GM21423 (cell line): Measurements from ENCODE around the gene ZNF280D.

ENCODE experiments used
- ATAC-seq: cut with Tn5 transposase; IDR thresholded peaks from one replicate; pipeline ENCODE4 v1.9.1; 2021; ENCODE audit warnings: mild to moderate bottlenecking, moderate library complexity; ENCODE audit not compliant: unreplicated experiment

ZNF280D gene

DNA sequence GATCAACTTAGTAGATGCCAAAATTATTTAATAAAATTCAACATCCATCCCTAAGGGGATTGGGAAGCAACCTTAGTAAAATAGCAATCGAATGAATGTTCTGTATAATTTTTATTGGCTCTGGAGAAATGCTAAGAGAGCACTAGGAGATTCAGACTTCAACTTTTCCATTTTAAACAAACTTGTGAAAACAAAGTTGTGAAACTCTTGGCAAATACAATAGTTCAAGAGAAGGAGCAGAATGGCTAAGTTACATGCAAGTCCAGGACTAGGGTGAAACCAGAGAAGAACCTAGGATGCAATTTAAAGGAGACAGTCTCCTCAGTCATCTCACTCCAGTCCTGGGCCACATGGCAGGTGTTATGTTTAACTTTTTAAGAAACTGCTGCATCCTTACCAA lies 16.7 kb upstream of the ZNF280D start:
- ATAC-seq: no peak

DNA sequence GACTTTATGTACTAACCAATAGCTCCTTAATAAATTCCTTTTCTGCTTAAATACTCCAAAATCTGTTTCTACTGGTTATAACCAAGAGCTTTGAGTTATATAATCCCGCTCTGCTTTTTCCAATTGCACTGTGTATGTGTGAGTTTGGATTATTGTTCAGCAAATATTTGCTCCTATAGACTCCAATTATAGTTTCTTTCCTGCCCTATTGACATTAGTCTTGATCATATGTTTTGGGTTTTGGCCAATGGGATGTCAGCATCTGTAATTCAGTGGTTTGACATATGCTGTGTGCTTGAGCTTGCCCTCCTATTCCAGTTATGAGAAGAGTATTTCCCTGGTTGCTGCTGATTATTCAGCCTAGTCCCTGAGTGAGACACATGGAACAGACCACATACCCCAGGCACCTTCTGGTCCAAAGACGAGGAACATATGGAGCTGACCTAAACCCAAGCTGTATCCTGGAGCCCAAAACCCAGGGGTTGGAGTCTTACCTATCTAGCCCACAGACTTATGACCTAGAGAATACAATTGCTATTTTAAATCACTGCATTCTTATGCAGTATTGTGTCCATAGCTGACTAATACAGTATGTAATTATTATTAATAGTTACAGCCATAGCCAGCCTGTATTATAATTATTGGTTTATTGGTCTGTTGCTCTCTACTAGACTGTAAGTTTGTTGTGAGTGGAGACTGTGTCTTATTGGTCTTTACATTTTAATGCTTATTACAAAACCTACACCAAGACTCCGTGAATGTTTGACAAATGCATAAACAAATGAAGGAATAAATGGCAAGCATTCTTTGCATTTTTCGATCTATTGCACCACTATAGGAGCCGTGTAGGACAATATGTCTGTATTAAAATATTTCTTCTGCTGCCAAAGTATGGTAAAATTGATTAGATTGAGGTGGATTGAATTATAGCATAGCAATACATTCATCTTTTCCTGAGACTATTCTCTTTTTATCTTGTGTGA lies 11.7 kb upstream of the ZNF280D start:
- ATAC-seq: no peak

DNA sequence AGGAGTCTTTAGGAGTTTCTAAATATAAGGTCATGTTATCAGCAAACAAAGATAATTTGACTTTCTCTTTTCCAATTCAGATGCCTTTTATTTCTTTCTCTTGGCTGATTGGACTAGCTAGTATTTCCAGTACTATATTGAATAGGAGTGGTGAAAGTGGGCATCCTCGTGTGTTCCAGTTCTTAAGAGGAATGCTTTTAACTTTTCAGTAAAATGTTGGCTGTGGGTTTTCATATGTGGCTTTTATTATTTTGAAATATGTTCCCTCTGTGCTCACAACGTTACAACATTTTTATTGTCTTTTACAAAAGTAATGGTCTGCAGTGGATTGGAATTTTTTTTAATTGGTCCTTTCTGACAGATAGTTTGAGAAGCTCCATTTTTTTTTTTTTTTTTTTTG lies 8.2 kb upstream of the ZNF280D start:
- no peak for ATAC-seq

DNA sequence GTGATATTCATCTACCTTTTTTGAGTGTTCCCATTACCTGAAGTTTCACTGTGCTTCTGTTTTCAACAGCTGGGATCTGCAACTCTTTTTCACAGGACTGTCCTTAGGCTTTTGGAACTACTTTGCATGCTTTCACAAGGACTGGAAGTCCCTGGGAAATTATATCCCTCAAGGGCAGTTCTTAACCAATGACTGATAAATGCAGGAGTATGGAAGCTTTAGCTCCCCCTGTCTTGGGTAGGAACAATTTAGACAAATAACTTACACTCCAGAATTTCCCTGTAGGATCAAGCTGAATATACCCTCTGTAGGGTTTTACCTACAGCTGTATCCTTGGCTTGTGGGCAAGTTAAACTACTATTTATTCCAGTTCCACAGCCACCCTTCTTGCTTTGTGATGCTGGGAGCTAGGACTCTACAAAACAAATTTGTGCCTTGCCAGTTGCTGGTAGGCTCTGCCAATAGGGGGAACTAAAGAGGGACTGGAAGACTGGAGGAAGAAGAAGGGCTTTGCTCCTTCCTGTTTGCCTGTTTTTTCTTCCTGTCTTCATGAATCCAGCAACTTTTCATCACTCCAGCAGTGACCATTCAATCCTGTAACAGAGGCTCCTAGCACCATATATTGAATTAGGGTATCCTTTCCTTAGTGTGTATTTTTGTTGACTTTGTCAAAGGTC lies 6.8 kb upstream of the ZNF280D start:
- no peak for ATAC-seq

DNA sequence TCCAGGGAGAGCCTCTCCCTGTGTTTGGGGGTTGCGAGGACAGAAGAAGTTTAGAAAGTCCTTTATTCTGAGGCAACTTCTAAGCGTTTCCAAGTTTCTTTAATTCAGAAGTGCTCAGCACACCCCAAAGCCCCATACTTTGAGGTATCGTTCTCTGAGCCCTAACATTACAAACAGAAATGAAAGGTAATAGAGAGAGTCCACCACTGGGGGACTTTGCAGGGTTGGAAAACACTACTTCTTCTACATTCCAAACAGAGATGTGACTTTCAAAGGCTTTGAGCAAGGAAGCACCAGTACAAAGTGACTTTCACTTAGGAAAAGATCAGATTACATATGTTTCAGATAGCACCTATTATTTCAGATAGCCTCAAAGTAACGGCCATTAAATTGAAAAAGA lies 6.2 kb upstream of the ZNF280D start:
- ATAC-seq: no peak

DNA sequence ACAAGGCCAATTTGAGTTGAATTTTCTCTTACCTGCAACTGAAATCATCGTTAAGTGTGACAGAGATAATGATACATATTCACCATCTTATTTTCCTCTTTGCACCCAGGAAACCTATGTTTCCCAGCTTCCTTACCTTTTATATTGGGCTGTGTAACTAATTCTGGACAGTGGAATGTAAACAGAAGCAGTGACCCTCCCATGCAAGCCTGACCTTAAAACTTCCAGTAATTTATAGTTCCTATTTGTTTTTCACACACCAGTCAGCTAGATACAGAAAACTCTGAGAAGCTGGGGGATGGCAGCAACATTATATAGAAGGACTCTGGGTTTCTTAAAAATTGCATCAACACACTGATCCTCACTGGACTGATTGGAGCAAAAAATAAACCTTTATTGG lies 4.5 kb upstream of the ZNF280D start:
- ATAC-seq: no peak

DNA sequence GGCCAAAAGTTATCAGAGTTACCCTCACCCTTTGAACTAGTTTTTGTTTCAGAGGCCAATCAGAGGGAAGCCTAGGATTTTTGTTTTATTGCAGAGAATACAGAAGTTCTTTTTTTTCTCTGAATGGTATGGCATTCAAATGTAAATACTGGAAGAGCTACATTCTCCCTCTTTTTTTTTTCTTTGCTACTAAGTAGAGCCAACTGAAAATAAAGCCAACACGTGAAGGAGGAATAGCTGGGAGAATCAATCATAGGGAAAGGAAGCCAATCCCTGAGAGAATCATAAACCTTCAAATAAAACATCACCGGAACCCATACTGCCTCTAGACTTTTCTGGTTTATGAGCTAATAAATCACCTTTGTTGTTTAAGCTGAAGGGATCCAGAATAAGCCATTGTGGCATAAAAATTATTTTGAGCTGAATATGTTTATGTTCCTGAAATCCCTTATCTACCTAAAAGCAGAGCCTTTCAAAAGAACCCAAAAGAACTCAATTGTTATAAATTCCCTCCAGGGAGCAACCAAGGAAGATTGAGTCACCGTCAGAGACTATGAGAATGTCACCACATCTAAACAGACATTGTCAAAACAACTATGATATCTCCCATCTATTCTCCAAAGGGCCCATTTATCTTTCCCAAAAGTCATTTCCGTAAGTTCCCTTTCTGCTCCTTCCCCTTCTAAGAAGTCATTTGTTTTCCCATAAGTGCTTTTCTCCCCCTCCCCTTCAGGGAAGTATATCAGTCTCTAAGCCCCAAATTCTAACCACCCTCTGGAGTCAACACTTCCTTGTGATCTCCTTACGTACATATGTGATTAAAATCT lies 3.8 kb upstream of the ZNF280D start:
- ATAC-seq: no peak

DNA sequence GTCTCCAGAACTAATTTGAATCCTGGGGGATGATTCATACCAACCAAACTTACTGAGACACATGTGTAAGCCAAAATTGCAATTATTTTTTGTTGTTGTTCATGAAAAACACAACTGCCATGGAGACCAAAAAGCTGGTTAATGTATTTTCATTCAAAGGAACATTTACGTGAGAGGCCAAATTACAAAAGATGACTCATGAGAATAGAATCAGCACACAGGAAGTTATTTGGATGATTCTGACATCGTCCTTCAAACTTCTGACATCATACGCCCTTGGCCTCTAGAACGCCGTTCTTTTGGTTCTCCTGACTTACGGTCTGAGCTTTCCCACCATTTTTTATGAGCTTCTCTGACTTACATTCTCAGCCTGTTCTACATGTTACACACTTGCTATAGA lies 3.0 kb upstream of the ZNF280D start:
- ATAC-seq: no peak

DNA sequence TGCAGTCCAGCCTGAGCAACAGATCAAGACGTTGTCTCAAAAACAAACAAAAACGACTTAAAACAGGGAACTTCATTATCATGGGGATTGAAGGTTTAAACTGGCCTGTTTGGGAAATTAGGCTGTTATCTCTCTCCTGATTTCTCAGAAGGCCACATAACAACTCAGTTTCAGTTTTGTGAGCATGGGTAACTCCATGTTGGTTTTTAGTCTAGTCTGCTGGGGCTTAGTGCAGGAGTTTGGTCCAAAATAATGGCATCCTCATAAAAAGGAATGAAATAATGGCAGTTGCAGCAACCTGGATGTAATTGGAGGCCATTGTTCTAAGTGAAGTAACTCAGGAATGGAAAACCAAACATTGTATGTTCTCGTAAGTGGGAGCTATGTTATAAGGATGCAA lies 2.3 kb upstream of the ZNF280D start:
- no peak for ATAC-seq

DNA sequence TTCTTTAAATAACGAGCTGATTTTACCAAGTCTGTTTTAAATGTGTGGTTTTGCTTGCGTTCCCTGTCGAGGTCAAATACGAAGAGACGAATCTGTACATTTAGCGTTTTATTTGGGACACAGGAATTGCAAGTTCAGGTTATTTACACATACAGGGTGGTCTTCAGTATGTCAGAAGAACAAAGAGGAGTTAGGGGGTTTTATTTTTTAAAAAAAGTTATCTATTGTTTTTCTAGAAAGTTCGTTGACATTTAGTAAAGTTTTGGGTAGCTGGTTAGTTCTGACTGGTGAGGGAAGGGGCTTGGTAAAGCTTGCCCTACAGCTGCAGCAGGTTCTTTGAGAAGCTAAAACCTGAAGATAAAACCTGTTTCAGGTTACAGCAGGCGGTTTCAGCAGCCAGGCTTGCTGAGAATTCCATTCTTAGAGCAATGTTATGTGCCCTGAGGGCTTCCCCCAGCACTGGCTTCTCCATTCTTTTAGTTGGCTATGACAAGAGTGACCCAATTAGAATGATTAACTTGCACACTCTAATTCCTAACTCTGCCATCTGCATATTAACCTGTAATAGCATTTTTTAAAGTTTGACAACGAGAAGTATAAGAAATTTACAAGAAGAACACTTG lies 815 bp upstream of the ZNF280D start:
- no peak for ATAC-seq

DNA sequence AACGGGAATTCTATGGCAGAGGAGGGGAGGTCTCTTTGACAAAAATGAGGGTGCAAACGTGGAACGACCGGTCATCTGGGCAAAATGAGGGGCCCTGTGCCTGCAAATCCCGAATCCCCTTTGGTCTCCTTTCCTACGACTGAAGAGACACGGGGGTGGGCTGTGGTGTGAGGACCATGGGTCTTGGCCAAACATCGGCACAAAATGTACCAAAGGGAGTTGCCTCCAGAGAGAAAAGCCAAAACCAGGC lies 498 bp downstream of the ZNF280D start:
- ATAC-seq: no peak

DNA sequence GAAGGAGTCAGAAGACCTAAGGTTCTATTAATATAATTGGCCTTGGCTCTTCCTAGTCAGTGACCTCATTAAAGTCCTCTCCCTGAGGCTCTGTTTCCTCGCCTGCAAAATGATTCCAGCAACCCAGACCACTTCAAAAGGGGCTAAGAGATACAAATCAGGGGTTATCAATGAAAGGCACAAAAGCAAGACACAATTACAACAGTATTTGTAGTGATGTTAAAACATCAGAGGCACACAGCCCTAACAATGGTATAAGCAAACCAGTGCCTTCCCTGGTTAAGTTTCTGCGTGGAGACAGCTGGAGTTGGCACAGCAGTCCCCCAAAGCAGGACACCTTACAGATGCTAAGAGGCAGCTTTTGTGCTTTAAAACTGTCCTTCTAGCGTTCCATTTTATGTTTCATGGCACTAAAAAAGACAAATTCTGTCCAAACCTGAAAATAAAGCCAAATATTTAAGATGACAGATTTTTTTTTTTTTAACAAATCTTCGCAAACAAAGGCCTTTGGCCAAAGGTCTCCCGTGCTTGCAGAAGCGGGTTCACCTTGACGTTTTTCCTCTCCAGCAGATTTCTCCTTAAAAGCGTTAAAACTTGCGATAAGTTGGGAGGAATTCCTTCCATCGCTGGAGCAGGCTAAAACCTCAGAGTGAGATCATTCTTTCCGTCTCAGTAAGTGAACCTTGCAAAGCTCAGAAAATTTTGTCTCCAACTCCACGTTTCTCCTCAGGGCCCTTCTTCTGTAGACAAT lies 999 bp downstream of the ZNF280D start:
- ATAC-seq: no peak

DNA sequence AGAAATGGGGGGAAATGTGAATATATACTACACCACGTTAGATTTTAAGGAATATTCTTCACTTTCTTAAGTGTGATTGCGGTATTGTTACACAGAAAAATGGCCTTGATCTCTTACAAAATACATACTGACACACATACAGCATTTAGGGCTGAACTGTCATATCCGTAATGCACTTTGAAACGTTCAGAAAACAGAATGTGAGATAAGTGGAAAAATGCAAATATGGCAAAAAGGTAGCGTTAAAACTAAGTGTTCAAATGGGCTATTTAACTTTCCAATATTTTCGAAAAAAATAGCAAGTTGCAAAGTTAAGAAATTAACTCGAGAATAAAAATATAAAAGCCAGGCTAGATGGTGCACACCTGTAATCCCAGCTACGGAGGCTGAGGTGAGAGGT lies 1.8 kb downstream of the ZNF280D start:
- ATAC-seq: no peak

DNA sequence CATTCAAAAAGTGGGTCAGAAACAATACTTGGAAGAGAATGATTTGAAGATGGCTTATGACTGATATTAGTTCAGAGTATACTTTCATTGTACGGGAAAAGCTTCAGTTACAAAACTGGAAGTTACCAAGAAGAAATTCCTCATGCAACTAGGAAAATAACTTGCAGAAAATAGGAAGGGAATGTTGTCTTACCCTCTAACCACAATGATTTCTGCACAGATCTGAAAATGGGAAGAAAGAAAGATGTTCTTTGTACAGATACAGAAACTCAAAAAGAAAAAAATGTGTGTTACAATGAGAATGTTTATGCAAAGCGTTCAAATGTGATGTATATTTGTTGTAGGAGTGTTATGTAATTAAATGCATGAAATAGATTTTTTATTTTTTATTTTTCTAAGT lies 3.7 kb downstream of the ZNF280D start:
- no peak for ATAC-seq

DNA sequence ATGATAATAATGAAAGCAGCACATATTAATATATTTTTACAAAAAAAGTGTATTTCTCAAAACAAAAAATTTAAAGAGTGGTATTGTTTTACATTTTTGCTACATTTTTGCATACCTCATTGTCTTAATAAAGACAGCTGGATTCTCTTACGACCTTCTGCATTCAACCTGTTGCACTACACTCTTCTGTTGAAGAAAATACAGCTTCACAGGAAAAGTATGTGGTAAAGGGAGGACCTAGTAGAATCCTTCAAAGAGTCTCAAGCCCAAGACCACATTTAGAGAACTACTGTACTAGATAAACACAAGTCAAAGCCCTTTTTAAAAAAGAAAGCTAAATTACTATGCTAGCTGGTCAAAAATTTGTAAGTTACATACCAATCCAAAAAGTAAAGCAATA lies 7.9 kb downstream of the ZNF280D start:
- no peak for ATAC-seq

DNA sequence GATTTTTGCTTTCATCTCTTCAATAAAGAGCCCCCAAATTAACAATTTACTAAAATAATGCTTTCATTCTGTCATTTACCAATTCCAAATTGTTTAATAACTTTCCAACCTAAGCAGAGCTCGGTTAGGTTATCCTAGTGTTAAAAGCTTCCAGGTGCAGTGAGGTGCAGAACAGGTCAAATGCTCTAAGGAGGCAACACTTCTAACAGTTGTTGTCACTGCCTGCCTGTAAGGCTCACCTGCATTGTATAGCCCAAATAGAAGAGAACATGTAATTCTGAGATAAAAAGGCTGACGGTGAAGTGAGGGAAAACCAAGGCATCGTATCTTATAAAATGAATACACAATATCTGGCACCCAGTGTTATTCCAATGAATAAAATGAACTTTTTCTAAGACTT lies 9.1 kb downstream of the ZNF280D start:
- no peak for ATAC-seq

DNA sequence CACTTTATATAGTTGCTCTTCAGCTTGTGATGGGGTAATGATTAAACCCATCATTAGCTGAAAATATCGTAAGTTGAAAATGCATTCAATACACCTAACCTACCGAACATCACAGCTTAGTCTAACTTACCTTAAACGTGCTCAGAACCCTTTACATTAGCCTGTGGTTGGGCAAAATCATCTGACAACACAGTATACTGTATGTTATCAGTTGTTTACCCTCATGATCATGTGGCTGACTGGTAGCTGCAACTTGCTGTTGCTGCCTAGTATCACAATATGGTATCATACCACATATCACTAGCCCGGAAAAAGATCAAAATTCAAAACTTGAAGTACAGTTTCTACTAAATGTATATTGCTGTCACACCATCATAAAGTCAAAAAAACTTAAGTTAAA lies 9.5 kb downstream of the ZNF280D start:
- no peak for ATAC-seq

DNA sequence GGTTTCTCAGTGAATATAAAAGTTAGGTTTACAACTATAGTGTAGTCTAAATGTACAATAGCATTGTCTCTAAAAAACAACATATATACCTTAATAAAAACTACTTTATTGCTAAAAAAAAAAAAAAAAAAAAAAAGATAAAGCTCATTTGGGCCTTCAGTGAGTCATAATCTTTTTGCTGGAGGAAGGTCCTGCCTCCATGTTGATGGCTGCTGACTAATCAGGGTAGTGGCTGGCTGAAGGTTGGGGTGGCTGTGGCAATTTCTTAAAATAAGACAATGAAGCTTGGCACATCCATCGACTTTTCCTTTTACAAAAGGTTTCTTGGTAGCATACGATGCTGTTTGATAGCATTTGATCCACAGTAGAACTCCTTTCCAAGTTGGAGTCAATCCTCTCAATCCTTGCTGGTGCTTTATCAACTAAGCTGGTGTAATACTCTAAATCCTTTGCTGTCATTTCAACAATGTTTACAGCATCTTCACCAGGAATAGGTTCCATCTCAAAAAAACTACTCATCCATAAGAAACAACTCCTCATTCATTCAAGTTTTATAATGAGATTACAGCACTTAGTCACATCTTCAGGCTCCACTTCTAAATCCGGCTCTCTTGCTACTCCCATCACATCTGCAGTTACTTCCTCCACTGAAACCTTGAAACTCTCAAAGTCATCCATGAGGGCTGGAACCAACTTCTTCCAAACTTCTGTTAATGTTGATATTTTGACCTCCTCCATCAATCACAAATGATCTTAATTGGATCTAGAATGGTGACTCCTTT lies 13.3 kb downstream of the ZNF280D start:
- ATAC-seq: no peak

DNA sequence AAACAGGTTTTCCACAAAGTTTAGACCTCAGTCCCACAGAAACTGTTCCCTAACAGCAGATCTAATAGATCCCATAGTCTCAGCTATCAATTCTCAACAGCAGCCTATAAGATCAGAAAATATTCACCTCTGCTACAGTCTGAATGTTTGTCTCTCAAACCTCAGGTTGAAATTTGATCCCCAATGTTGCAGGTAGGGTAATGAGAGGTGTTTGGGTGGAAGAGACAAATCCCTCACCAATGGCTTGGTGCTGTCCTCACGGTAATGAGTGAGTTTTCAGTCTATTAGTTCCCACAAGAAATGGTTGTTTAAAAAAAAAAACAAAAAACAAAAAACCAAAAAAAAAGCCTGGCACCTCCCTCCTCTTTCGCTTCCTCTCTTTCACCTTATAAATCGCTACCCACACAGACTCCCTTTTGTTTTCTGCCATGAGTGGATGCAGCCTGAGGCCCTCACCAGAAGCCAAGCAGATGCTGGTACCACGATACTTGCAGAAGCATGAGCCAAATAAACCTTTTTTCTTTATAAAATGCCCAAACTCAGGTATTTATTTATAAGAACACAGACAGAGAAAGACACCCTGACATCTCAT lies 14.2 kb downstream of the ZNF280D start:
- no peak for ATAC-seq
